HepG2 (cell line): ENCODE data around the gene PARD3. TPM values are rescaled to one million over a fixed set of nuclear protein-coding genes. Genes with fewer than 3 reads are reported as not detected.

ENCODE experiments used
- CREB1 ChIP-seq, 2 experiments: fragments of 450-650 bp in 1 of 2; IDR thresholded peaks; 2 replicates each; pipeline ENCODE4 v1.6.1; 2016 to 2017; ENCODE audit warnings: control low read depth in 1 of 2, mild to moderate bottlenecking in 1 of 2, missing compliant biosample characterization in 1 of 2, missing genetic modification characterization in 1 of 2
- ETV5 ChIP-seq: IDR thresholded peaks from 2 replicates; pipeline ENCODE4 v1.6.1; 2018; ENCODE audit warnings: missing biosample characterization, missing genetic modification reagents, inconsistent platforms, borderline replicate concordance
- GRHL1 ChIP-seq: sonication (generic); formaldehyde crosslinking; conservative IDR thresholded peaks from 2 replicates; pipeline ENCODE4 v1.8.0; 2022; ENCODE audit warnings: missing genetic modification reagents
- JUN ChIP-seq: sonication (generic); formaldehyde crosslinking; IDR thresholded peaks from 2 replicates; pipeline ENCODE4 v1.4.0; 2020; ENCODE audit warnings: mild to moderate bottlenecking, missing genetic modification reagents
- MXD4 ChIP-seq: IDR thresholded peaks from 2 replicates; pipeline ENCODE4 v1.6.1; 2016; ENCODE audit warnings: mild to moderate bottlenecking, missing biosample characterization, missing genetic modification reagents
- PHF5A ChIP-seq: IDR thresholded peaks from one replicate; pipeline ENCODE4 v1.6.1; 2018; ENCODE audit warnings: low read depth, missing genetic modification reagents; ENCODE audit not compliant: unreplicated experiment
- POLR2AphosphoS5 ChIP-seq: IDR thresholded peaks from 2 replicates; pipeline ENCODE4 v1.6.1; 2012; ENCODE audit warnings: low read depth, low read length
- RELA ChIP-seq: sonication (generic); formaldehyde crosslinking; IDR thresholded peaks from 2 replicates; pipeline ENCODE4 v1.4.0; 2020; ENCODE audit warnings: missing genetic modification reagents
- SOX6 ChIP-seq, 2 experiments: fragments of 450-650 bp in 1 of 2; sonication (generic) in 1 of 2; formaldehyde crosslinking in 1 of 2; IDR thresholded peaks; 2 replicates each; pipeline versions ENCODE4 v1.4.0 to v1.6.1; 2017 to 2020; ENCODE audit warnings: antibody characterized with exemption in 1 of 2, mild to moderate bottlenecking in 1 of 2, missing genetic modification reagents in 1 of 2
- TARDBP ChIP-seq: sonication (generic); formaldehyde crosslinking; IDR thresholded peaks from 2 replicates; pipeline ENCODE4 v1.8.0; 2022; ENCODE audit warnings: mild to moderate bottlenecking, missing genetic modification reagents
- ZBTB33 ChIP-seq: sonication (generic); formaldehyde crosslinking; IDR thresholded peaks from 2 replicates; pipeline ENCODE4 v1.4.0; 2020; ENCODE audit warnings: missing genetic modification reagents
- ZBTB38 ChIP-seq: sonication (generic); formaldehyde crosslinking; IDR thresholded peaks from 2 replicates; pipeline ENCODE4 v1.5.1; 2020; ENCODE audit warnings: mild to moderate bottlenecking, missing genetic modification reagents
- ZMAT5 ChIP-seq: sonication (generic); formaldehyde crosslinking; IDR thresholded peaks from 2 replicates; pipeline ENCODE4 v1.5.0; 2020; ENCODE audit warnings: mild to moderate bottlenecking, low read depth, missing genetic modification reagents, borderline replicate concordance
- ZNF12 ChIP-seq: sonication (generic); formaldehyde crosslinking; IDR thresholded peaks from 2 replicates; pipeline ENCODE4 v1.5.0; 2020; ENCODE audit warnings: missing genetic modification reagents
- ZNF207 ChIP-seq: fragments of 450-650 bp; IDR thresholded peaks from 2 replicates; pipeline ENCODE4 v1.6.1; 2016; ENCODE audit warnings: antibody characterized with exemption, borderline replicate concordance
- ZNF263 ChIP-seq: sonication (generic); formaldehyde crosslinking; IDR thresholded peaks from 2 replicates; pipeline ENCODE4 v1.4.0; 2020; ENCODE audit warnings: missing genetic modification reagents
- ZNF468 ChIP-seq: sonication (generic); formaldehyde crosslinking; IDR thresholded peaks from 2 replicates; pipeline ENCODE4 v1.8.0; 2022; ENCODE audit warnings: mild to moderate bottlenecking, moderate library complexity, missing genetic modification reagents
- ZNF710 ChIP-seq: sonication (generic); formaldehyde crosslinking; IDR thresholded peaks from 2 replicates; pipeline ENCODE4 v1.5.0; 2020; ENCODE audit warnings: mild to moderate bottlenecking, missing genetic modification reagents, borderline replicate concordance
- polyA plus RNA-seq, 8 experiments: library from polyadenylated mRNA; depleted of rRNA in 3 of 8; stranded (reverse) in 7 of 8; unstranded in 1 of 8; fragments of >200 nt; fragmentation: Illumina TruSeq in 4 of 8; extraction: Trizol in 4 of 8; gene quantifications; 2 replicates each; pipeline versions ENCODE4 v1.2.1 to v1.2.3, GENCODE V29; 2011 to 2016; ENCODE audit warnings: low read depth in 4 of 8, missing spikeins in 1 of 8, mixed read lengths in 1 of 8; ENCODE audit not compliant: insufficient read depth in 1 of 8
- total RNA-seq, 5 experiments: library from RNA; depleted of rRNA; stranded (reverse); fragments of >200 nt; fragmentation: Illumina TruSeq; extraction: Trizol; gene quantifications; 2 replicates each; pipeline ENCODE4 v1.2.3, GENCODE V29; 2016; ENCODE audit warnings: low read depth in 1 of 5
- TF ChIP-seq, protein P1 (sequence below): sonication (generic); formaldehyde crosslinking; IDR thresholded peaks from 2 replicates; pipeline ENCODE4 v1.4.0; 2020; ENCODE audit warnings: missing genetic modification reagents, mild to moderate bottlenecking, borderline replicate concordance
- TF ChIP-seq, protein P2 (sequence below): IDR thresholded peaks from 2 replicates; pipeline ENCODE4 v1.6.1; 2016; ENCODE audit warnings: low read depth

PARD3 gene
- total and polyA plus RNA-seq, 2 of the 13 experiments (the other 11 are each of a cell fraction or from before 2014, with no cell fraction given) = 40.9 to 60.0 TPM

GRCh38 chr10:34474009-34474376, 341.1 kb downstream of the PARD3 start (continued):
- TF ChIP-seq ZNF710 (CRISPR knock-in tag) = no peak
- no peak for TF ChIP-seq PHF5A (CRISPR knock-in tag)
- no peak for TF ChIP-seq JUN
- no peak for TF ChIP-seq ZBTB38 (CRISPR knock-in tag)
- TF ChIP-seq RELA (CRISPR knock-in tag) = no peak
- no peak for TF ChIP-seq TARDBP
- TF ChIP-seq, protein P1, sequence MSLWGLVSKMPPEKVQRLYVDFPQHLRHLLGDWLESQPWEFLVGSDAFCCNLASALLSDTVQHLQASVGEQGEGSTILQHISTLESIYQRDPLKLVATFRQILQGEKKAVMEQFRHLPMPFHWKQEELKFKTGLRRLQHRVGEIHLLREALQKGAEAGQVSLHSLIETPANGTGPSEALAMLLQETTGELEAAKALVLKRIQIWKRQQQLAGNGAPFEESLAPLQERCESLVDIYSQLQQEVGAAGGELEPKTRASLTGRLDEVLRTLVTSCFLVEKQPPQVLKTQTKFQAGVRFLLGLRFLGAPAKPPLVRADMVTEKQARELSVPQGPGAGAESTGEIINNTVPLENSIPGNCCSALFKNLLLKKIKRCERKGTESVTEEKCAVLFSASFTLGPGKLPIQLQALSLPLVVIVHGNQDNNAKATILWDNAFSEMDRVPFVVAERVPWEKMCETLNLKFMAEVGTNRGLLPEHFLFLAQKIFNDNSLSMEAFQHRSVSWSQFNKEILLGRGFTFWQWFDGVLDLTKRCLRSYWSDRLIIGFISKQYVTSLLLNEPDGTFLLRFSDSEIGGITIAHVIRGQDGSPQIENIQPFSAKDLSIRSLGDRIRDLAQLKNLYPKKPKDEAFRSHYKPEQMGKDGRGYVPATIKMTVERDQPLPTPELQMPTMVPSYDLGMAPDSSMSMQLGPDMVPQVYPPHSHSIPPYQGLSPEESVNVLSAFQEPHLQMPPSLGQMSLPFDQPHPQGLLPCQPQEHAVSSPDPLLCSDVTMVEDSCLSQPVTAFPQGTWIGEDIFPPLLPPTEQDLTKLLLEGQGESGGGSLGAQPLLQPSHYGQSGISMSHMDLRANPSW = no peak
- TF ChIP-seq ZMAT5 (CRISPR knock-in tag) = no peak
- no peak for TF ChIP-seq ZNF207
- TF ChIP-seq GRHL1 = no peak
- TF ChIP-seq POLR2AphosphoS5 = no peak
- TF ChIP-seq ZNF12 (CRISPR knock-in tag) = no peak
- no peak for TF ChIP-seq ZBTB33 (CRISPR knock-in tag)
- peak; percentile 60 for TF ChIP-seq CREB1 (IDR thresholded peaks at IDR 0.05)
- peak; percentile 58 for TF ChIP-seq CREB1 (CRISPR knock-in tag; IDR thresholded peaks at IDR 0.05)
- TF ChIP-seq SOX6 (IDR thresholded peaks at IDR 0.05) = no peak
- no peak for TF ChIP-seq SOX6 (CRISPR knock-in tag; IDR thresholded peaks at IDR 0.05)
- TF ChIP-seq, protein P2, sequence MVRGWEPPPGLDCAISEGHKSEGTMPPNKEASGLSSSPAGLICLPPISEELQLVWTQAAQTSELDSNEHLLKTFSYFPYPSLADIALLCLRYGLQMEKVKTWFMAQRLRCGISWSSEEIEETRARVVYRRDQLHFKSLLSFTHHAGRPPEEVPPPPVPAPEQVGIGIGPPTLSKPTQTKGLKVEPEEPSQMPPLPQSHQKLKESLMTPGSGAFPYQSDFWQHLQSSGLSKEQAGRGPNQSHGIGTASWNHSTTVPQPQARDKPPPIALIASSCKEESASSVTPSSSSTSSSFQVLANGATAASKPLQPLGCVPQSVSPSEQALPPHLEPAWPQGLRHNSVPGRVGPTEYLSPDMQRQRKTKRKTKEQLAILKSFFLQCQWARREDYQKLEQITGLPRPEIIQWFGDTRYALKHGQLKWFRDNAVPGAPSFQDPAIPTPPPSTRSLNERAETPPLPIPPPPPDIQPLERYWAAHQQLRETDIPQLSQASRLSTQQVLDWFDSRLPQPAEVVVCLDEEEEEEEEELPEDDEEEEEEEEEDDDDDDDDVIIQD (CRISPR knock-in tag) = no peak
- TF ChIP-seq MXD4 (CRISPR knock-in tag) = no peak
- no peak for TF ChIP-seq ZNF468 (CRISPR knock-in tag)
- TF ChIP-seq ZNF263 (CRISPR knock-in tag) = no peak
- TF ChIP-seq ETV5 = no peak
